ENCODE results near the gene ZNF320.

GRCh38 chr19:52891336-52891735 is 6.1 kb downstream of the ZNF320 start:
- TF ChIP-seq EZH2 (IDR thresholded peaks at IDR 0.05) (no peak), CTCF (IDR thresholded peaks at IDR 0.05) (no peak), EZH2phosphoT487 (IDR thresholded peaks at IDR 0.05) (no peak)

Measured in neural progenitor cell (in vitro differentiated cells).